ENCODE measurements around the gene TAF1A. TPM values are rescaled to one million over a fixed set of nuclear protein-coding genes. Genes with fewer than 3 reads are reported as not detected.

TAF1A gene
- total RNA-seq, 1 donor from 2014 or later: 17.9 TPM

DNA sequence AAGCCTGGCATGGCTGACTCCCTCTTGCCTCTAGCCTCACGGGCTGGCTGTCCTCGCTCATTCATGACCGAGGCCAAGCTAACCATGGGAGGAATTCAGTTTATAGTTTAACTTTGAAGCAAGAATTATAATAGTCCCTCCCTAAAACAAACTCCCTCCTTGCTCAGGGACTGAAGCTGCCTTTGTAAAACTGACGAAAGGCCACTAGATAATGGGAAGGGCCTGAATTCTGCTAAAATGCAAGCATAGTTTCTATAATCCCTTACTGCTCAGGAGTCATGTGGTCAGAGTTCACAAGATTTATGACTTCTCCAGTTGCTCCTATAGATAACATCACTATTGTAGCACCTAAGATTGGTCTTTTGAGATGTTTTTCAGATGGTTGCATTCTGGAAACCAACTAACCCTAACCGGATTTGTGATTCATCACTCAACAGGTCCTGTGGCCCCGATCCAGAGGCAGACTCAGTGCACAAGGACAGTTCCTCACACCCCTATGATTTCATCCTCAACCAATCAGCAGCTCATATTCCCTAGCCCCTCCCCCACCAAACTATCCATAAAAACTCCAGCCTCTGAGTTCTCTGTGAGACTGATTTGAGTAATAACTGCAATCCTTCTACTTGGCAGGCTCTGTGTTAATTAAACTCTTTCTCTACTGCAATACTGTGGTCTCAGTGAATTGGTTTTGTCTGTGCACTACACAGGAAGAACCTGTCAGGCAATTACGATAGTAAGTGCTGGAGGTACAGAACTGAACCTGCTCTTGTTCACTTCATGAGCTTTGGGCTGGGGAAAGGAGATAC is 68.2 kb downstream of the TAF1A start:
- intact Hi-C loops (cut with micrococcal nuclease): no loop called here
- no peak for DNase-seq (ENCODE audit: low spot score)
- H3K4me1 Mint-ChIP-seq (ENCODE audit: low read depth): no peaks in the 10 kb centered on the region
- H3K4me3 Mint-ChIP-seq (ENCODE audit: low read depth): no peak overlapping the region
- no peak overlapping the region for H3K27ac Mint-ChIP-seq
- H3K9me3 Mint-ChIP-seq: no peaks in the 10 kb centered on the region
- H3K36me3 Mint-ChIP-seq (ENCODE audit: low read depth): no peaks in the 10 kb centered on the region
- H3K27me3 Mint-ChIP-seq (ENCODE audit: low read depth): peaks cover 8% of the 10 kb centered on the region

Other genes starting within 250 kb of the TAF1A start
- gene HHIPL2, start 41.8 kb downstream of the TAF1A start, total RNA-seq: 0.16 and 0.21 TPM in 2 replicates
- 40.6 and 44.4 TPM in 2 replicates for gene MIA3, start 28.2 kb upstream of the TAF1A start, total RNA-seq
- 41.9 and 45.7 TPM in 2 replicates for gene AIDA, start 122.6 kb upstream of the TAF1A start, total RNA-seq
- gene BROX, start 122.6 kb upstream of the TAF1A start, total RNA-seq: 34.3 and 37.7 TPM in 2 replicates
- not detected in 2 replicates for gene FAM177B, start 147.3 kb upstream of the TAF1A start, total RNA-seq
- gene DISP1, start 225.1 kb upstream of the TAF1A start, total RNA-seq: 1.7 and 2.0 TPM in 2 replicates

All from activated T-helper 2 cell treated with anti-CD3 and anti-CD28 coated beads, Interferon-gamma antibody, Interleukin-2, Interleukin-4, amounts not matched to agents 10 μg/mL and 5 μg/mL and 100 μg/mL, durations not matched to agents 14 hours and 24 hours and 36 hours (primary cell).